NT2/D1 (cell line): ENCODE results near the gene SLC28A1.

Experiments
- SUZ12 ChIP-seq: IDR thresholded peaks from 2 replicates; pipeline ENCODE4 v1.6.1; 2011; ENCODE audit not compliant: insufficient read length, insufficient read depth; ENCODE audit errors: extremely low read depth
- YY1 ChIP-seq: IDR thresholded peaks from 2 replicates; pipeline ENCODE4 v1.6.1; 2011; ENCODE audit not compliant: insufficient read length, insufficient read depth

- TF ChIP-seq SUZ12 (no peak), YY1 (no peak)
Measured at GRCh38 chr15:84946772-84947489, 62.5 kb downstream of the SLC28A1 start.
